Anterior cingulate cortex (tissue), 58 donors: ENCODE results near the gene PDE4C.

Source experiments
- DNase-seq, 58 donors: peaks; one replicate each; lab custom pipeline; 2025; lab: John Stamatoyannopoulos, UW

The PDE4C gene

GRCh38 chr19:18225702-18226468, at the start of gene PDE4C:
TSS of gene PDE4C (minus strand) at chr19:18226438. CDS start at chr19:18226415, 23 bp downstream.
- peak in 1 of 58 donors; percentile 7 for DNase-seq

GRCh38 chr19:18274781-18275356, 48.6 kb upstream of the PDE4C start:
- DNase-seq = peak in 55 of 58 donors; percentile 8 to 86 (median 66)

GRCh38 chr19:18274219-18274780, 48.1 kb upstream of the PDE4C start, which contains the start of gene IQCN:
TSS of gene IQCN (minus strand) at chr19:18274452. CDS start at chr19:18269478, 4,974 bp downstream.
- peak in 1 of 58 donors; percentile 19 for DNase-seq

DNA sequence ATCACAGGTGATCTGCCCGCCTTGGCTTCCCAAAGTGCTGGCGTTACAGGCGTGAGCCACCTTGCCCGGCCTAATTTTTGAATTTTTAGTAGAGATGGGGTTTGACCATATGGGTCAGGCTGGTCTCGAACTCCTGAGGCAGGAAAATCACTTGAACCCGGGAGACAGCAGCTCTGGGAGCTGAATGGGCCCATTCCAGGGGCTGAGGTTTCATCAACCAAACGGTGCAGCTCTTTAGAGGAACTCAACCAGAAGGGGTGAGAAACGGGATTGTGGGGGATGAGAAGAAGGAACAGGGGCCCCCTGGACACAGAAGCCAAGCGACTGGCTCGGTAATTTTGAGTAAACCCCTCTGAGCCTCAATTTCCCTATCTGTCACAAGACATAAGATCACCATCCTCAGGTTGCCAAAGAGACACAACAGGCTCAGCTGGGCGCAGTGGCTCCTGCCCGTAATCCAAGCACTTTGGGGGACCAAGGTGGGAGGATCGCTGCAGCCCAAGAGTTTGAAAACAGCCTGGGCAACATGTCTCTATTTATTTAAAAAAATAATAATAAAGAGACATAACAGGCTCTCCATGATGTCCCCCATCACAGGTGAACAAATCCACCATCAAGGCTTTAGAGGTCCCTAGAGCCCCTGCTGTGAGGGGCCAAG, 47.5 kb upstream of the PDE4C start:
- no peak for DNase-seq

DNA sequence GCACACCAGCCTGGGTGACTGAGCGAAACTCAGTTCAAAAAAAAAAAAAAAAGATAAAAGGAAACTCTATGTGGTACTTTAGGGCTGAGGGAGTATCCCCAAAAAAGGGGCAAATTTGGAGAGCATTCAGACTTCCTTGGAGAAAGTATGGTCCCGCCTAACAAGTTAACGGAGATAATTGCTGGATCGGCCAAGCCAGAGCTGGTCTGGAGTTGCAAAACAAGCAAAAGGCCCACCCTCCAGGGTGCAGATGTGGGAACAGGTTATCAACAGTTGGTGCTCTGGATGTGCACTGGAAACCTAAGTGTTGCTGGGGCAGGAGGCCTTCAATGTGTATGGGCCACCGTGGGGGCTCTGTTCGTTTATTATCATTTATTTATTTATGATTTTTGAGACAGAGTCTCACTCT, 45.2 kb upstream of the PDE4C start:
- no peak for DNase-seq

GRCh38 chr19:18270326-18270725, 44.1 kb upstream of the PDE4C start:
- no peak for DNase-seq

- no peak for DNase-seq
Measured at GRCh38 chr19:18269070-18269723, 43.0 kb upstream of the PDE4C start.

GRCh38 chr19:18266771-18267686, 40.8 kb upstream of the PDE4C start:
- no peak for DNase-seq

GRCh38 chr19:18265582-18265981, 39.3 kb upstream of the PDE4C start:
- no peak for DNase-seq

DNA sequence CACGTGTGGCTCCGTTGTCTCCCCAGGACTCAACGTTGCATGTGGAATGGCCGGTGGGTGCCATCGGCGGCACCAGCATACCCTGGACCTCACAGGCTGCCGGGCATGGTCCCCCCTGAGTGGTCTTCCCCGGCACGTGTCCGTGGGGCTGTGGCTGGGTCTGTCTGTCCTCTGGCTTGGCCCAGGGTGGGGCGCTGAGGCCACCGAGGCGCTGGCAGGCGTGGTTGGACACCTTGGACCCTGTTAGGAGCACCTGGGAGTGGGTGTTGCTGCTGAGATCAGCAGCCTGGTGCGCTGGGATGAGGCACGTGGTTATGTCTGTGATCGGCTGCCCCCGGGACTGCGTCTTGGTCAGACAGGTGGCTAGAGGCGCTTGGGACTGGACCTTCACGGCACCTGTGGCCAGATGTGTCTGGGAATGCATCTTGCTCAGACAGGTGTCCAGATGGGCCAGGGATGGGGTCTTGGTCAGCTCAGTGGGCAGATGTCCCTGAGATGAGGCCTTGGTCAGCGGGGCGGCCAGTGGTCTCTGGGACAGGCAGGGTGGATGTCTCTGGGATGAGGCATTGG, 38.8 kb upstream of the PDE4C start:
- DNase-seq = no peak

- no peak for DNase-seq
Measured at GRCh38 chr19:18264137-18264854, 38.1 kb upstream of the PDE4C start.

DNA sequence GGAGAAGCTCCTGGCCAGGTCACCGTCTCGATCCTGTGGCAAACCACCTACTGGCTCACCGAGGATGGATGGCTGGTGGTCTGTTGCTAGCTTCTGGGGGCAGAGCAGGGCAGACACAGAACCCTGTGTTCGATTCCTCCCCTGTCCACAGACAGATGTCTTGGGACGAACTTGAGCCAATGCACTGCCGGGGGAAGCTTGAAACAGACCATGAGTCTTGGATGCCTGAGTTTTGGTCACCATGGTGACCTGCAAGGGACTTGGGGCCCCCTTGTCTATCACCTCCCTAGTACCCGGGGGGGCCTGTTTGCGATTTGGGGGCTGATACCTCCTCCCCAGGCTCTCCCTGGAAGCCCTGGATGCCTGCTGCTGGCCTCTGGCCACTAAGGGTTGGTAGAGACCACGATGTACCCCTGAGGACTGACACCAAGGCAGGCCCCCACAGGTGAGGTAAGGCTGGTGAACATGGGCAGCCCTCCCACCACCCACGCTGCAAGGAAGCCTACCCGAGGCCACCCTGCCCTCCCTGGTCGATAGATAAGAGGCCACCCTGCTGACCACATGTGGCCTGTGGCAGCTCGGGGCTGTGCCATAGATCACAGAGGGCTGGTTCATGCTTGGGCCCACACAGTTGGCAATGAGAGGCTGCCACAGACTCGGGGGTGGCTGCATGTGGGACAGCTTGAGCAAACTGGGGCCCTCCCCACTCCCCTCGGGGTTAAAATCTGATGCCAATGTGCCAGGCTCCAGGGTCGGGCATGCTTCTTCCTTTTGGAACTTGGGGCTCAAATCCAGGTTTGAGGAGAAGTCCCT, 37.3 kb upstream of the PDE4C start:
- DNase-seq = no peak

- no peak for DNase-seq
Measured at GRCh38 chr19:18262917-18263316, 36.7 kb upstream of the PDE4C start.

DNA sequence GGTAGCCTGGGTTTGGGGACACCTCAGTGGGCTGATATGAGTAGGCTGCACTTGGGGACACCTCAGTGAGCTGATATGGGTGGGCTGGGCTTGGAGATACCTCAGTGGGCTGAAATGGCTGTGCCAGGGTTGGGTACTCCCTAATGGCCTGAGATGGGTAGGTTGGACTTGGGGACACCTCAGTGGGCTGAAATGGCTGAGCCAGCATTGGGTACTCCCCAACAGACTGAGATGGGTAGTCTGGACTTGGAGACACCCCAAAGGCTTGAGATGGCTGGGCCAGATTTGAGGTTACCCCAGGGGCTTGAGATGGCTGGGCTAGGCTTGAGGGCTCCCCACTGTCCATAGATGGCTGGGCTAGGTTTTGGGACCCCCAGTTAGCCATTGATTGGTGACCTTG, 35.9 kb upstream of the PDE4C start:
- DNase-seq = no peak

DNA sequence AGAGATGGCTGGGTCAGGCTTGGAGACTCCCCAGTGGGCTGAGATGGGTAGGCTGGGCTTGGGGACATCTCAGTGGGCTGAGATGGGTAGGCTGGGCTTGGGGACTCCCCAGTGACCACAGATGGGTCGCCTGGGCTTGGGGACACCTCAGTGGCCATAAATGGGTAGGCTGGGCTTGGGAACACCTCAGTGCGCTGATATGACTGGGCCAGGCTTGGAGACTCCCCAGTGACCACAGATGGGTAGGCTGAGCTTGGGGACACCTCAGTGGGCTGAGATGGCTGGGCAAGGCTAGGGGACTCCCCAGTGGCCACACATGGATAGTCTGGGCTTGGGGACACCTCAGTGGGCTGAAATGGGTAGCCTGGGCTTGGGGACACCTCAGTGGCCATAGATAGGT, 35.2 kb upstream of the PDE4C start:
- no peak for DNase-seq

- no peak for DNase-seq
Measured at GRCh38 chr19:18259893-18260292, 33.7 kb upstream of the PDE4C start.
